Tibial nerve (tissue), 4 donors: Measurements from ENCODE around the gene WARS2. TPM values are rescaled to one million over a fixed set of nuclear protein-coding genes. Genes with fewer than 3 reads are reported as not detected.
"Not testable (repeated sequence)": the region's sequence is repeated elsewhere in the genome, so short reads cannot be mapped to it uniquely, and the experiment has no call there.

Source experiments
- DNase-seq, 2 donors: peaks; one replicate each; pipeline ENCODE4 v3.0.0-alpha.2; 2019; ENCODE audit warnings: low spot score in 2 of 2
- H3K27ac ChIP-seq, 4 donors: fragments of 200-600 bp; sonication (generic) in 3 of 4; one replicate each; pipeline ENCODE4 v1.5.1; 2017 to 2019; ENCODE audit warnings: mild to moderate bottlenecking in 1 of 4
- H3K27me3 ChIP-seq, 2 donors: fragments of 200-600 bp; sonication (generic) in 1 of 2; one replicate each; pipeline versions ENCODE4 v1.5.1 to v1.6.0; 2017 to 2019
- H3K36me3 ChIP-seq, 3 donors: fragments of 200-600 bp; sonication (generic); one replicate each; pipeline ENCODE4 v1.5.1; 2018 to 2019
- H3K4me1 ChIP-seq, 4 donors: fragments of 200-600 bp; sonication (generic) in 3 of 4; one replicate each; pipeline ENCODE4 v1.5.1; 2017 to 2019
- H3K4me3 ChIP-seq, 4 donors: fragments of 200-600 bp; sonication (generic) in 3 of 4; one replicate each; pipeline ENCODE4 v1.5.1; 2017 to 2019; ENCODE audit warnings: mild to moderate bottlenecking in 1 of 4, moderate library complexity in 1 of 4
- H3K9me3 ChIP-seq, 4 donors: fragments of 200-600 bp; sonication (generic) in 3 of 4; one replicate each; pipeline ENCODE4 v1.5.1; 2017 to 2019
- CTCF ChIP-seq, 5 experiments: fragments of 200-600 bp in 3 of 5; fragments of 450-650 bp in 2 of 5; sonication (generic) in 3 of 5; IDR thresholded peaks; one replicate each; pipeline ENCODE4 v1.5.1; 2016 to 2019; ENCODE audit warnings: antibody characterized with exemption in 5 of 5, mild to moderate bottlenecking in 3 of 5, moderate library complexity in 2 of 5
- EP300 ChIP-seq, 2 donors: sonication (generic); formaldehyde crosslinking; IDR thresholded peaks; one replicate each; pipeline ENCODE4 v1.6.1; 2017; ENCODE audit warnings: antibody characterized with exemption in 2 of 2, mild to moderate bottlenecking in 1 of 2
- POLR2A ChIP-seq, 2 donors: fragments of 450-650 bp; IDR thresholded peaks; one replicate each; pipeline ENCODE4 v1.6.1; 2017; ENCODE audit warnings: antibody characterized with exemption in 2 of 2, mild to moderate bottlenecking in 2 of 2, moderate library complexity in 2 of 2
- WGBS, 2 donors: methylation state at CpG; one replicate each; pipeline ENCODE4 v1.1.5; 2018; 5-methylcytosine and 5-hydroxymethylcytosine counted together
- total RNA-seq, 4 donors: library from RNA; depleted of rRNA; stranded (reverse); fragments of >200 nt; gene quantifications; one replicate each; pipeline ENCODE4 v1.1.0, GENCODE V29; 2016

WARS2 gene
- total RNA-seq, 4 donors from 2014 or later: 18.9 to 31.0 (median 22.0) TPM

GRCh38 chr1:119181218-119181617 is 40.8 kb upstream of the WARS2 start:
- Histone ChIP-seq H3K27ac (no peak overlapping the region), H3K4me3 (no peak overlapping the region), H3K36me3 (peaks cover 0 to 58% (median 0%) of the 10 kb centered on the region in 3 donors), H3K4me1 (no peaks in the 10 kb centered on the region), H3K9me3 (peaks cover 0 to 18% (median 0%) of the 10 kb centered on the region in 4 donors), H3K27me3 (no peaks in the 10 kb centered on the region)
- DNase-seq: no peak
- WGBS, 2 donors: 62 to 95% methylated on average over 3 of the region's 3 CpGs
- TF ChIP-seq POLR2A (IDR thresholded peaks at IDR 0.05): no peak
- no peak for TF ChIP-seq EP300 (IDR thresholded peaks at IDR 0.05)
- no peak for TF ChIP-seq CTCF (IDR thresholded peaks at IDR 0.05)

GRCh38 chr1:119179051-119179450 is 38.6 kb upstream of the WARS2 start:
- Histone ChIP-seq H3K4me1 (no peaks in the 10 kb centered on the region), H3K27me3 (no peaks in the 10 kb centered on the region), H3K4me3 (no peak overlapping the region), H3K27ac (no peak overlapping the region), H3K36me3 (peaks cover 0 to 63% (median 0%) of the 10 kb centered on the region in 3 donors), H3K9me3 (peaks cover 0 to 18% (median 0%) of the 10 kb centered on the region in 4 donors)
- DNase-seq: no peak
- no peak for TF ChIP-seq POLR2A (IDR thresholded peaks at IDR 0.05)
- 94 to 96% methylated on average over 10 to 22 of the region's 22 CpGs for whole genome bisulfite sequencing, 2 donors

- H3K9me3 ChIP-seq: peaks cover 0 to 10% (median 0%) of the 10 kb centered on the region in 4 donors
- not testable (repeated sequence) for DNase-seq, H3K27ac ChIP-seq, H3K4me3 ChIP-seq, H3K4me1 ChIP-seq, H3K27me3 ChIP-seq
- peaks cover 0 to 75% (median 0%) of the 10 kb centered on the region in 3 donors for H3K36me3 ChIP-seq
- 94 to 97% methylated on average over 10 of the region's 10 CpGs for WGBS, 2 donors
Observed at GRCh38 chr1:119172927-119173326, 32.5 kb upstream of the WARS2 start.

- 94 to 95% methylated on average over 28 to 31 of the region's 34 CpGs for WGBS, 2 donors
- not testable (repeated sequence) for H3K4me1 ChIP-seq, H3K4me3 ChIP-seq, H3K27ac ChIP-seq, H3K27me3 ChIP-seq, DNase-seq, H3K9me3 ChIP-seq
- peaks cover 0 to 78% (median 0%) of the 10 kb centered on the region in 3 donors for H3K36me3 ChIP-seq
Observed at GRCh38 chr1:119171381-119172010, 31.0 kb upstream of the WARS2 start.

- Histone ChIP-seq H3K4me3 (no peak overlapping the region), H3K4me1 (peaks cover 0 to 5% (median 0%) of the 10 kb centered on the region in 4 donors), H3K27me3 (no peaks in the 10 kb centered on the region), H3K27ac (no peak overlapping the region), H3K36me3 (peaks cover 0 to 57% (median 6%) of the 10 kb centered on the region in 3 donors), H3K9me3 (peaks cover 0 to 5% (median 0%) of the 10 kb centered on the region in 4 donors)
- WGBS, 2 donors: 83 to 84% methylated on average over 2 of the region's 2 CpGs
- DNase-seq: no peak
- TF ChIP-seq EP300 (IDR thresholded peaks at IDR 0.05) (no peak), POLR2A (IDR thresholded peaks at IDR 0.05) (no peak), CTCF (IDR thresholded peaks at IDR 0.05) (no peak)
Observed at GRCh38 chr1:119163396-119163795, 22.9 kb upstream of the WARS2 start.

- no peak for TF ChIP-seq CTCF (IDR thresholded peaks at IDR 0.05)
- TF ChIP-seq EP300 (IDR thresholded peaks at IDR 0.05): no peak
- TF ChIP-seq POLR2A (IDR thresholded peaks at IDR 0.05): no peak
- no peak for DNase-seq
- H3K27ac ChIP-seq: no peak overlapping the region
- 24 to 37% methylated on average over 4 of the region's 4 CpGs for WGBS, 2 donors
- peaks cover 0 to 61% (median 9%) of the 10 kb centered on the region in 3 donors for H3K36me3 ChIP-seq
- peaks cover 0 to 5% (median 0%) of the 10 kb centered on the region in 4 donors for H3K4me1 ChIP-seq
- no peak overlapping the region for H3K4me3 ChIP-seq
- no peaks in the 10 kb centered on the region for H3K27me3 ChIP-seq
- no peaks in the 10 kb centered on the region for H3K9me3 ChIP-seq
Observed at GRCh38 chr1:119160866-119161265, 20.4 kb upstream of the WARS2 start.
